ENCODE measurements around the gene SH3TC1.

GRCh38 chr4:8168832-8169598 is 30.1 kb upstream of the SH3TC1 start:
- TF ChIP-seq RFX5 (IDR thresholded peaks at IDR 0.05; ENCODE audit: low read depth, low read length) (no peak), PAX8 (CRISPR knock-in tag; IDR thresholded peaks at IDR 0.05; ENCODE audit: borderline replicate concordance) (no peak), POLR2AphosphoS5 (IDR thresholded peaks at IDR 0.05; ENCODE audit: low read depth, low read length) (no peak), POLR2A (IDR thresholded peaks at IDR 0.05; ENCODE audit: insufficient read depth in 1 of 2, low read depth in 2 of 2, low read length in 2 of 2) (no peak), ZNF121 (CRISPR knock-in tag; IDR thresholded peaks at IDR 0.05) (no peak), CTCF (CRISPR knock-in tag; IDR thresholded peaks at IDR 0.05) (no peak), TAF15 (IDR thresholded peaks at IDR 0.05; ENCODE audit: low read depth, low read length, poor library complexity, severe bottlenecking) (no peak), EP300 (IDR thresholded peaks at IDR 0.05; ENCODE audit: low read depth in 2 of 2, low read length in 2 of 2) (no peak), EP300 (CRISPR knock-in tag; IDR thresholded peaks at IDR 0.05; ENCODE audit: borderline replicate concordance) (no peak), ETV5 (CRISPR knock-in tag; IDR thresholded peaks at IDR 0.05; ENCODE audit: borderline replicate concordance) (no peak), ELF1 (CRISPR knock-in tag; IDR thresholded peaks at IDR 0.05) (no peak), EZH2 (conservative IDR thresholded peaks at IDR 0.05; ENCODE audit: low read depth, low read length) (no peak)
- TF ChIP-seq, protein P1, sequence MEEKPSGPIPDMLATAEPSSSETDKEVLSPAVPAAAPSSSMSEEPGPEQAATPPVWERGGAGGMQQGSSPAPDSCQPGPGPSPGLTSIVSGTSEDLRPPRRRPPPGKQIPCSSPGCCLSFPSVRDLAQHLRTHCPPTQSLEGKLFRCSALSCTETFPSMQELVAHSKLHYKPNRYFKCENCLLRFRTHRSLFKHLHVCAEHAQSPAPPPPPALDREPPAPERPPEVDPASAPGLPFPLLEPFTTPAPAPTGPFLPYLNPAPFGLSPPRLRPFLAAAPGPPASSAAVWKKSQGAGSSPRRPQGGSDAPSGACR (CRISPR knock-in tag; IDR thresholded peaks at IDR 0.05) = no peak
- TF ChIP-seq, protein P2, sequence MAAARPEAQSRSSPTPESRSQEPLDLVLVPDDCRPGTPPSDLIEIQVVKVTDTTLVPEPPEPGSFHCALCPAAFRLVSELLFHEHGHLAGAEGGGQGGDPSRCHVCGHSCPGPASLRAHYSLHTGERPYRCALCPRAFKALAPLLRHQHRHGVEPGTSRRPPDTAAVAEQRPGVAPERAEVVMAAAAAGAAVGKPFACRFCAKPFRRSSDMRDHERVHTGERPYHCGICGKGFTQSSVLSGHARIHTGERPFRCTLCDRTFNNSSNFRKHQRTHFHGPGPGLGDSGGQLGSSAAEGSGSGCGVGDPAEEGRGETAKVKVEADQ (CRISPR knock-in tag; IDR thresholded peaks at IDR 0.05; ENCODE audit: borderline replicate concordance) = no peak

Data from HepG2 (cell line).